Measurements from ENCODE around the gene LAMA3. TPM values are rescaled to one million over a fixed set of nuclear protein-coding genes. Genes with fewer than 3 reads are reported as not detected.

Gene LAMA3
- total and polyA plus RNA-seq, 10 donors = 1.3 to 7.1 (median 3.0) TPM

- peak; percentile 42 for DNase-seq
- 64 to 76% (median 71%) methylated on average over 4 of the region's 4 CpGs for WGBS, 5 donors
- H3K4me3 ChIP-seq = no peak overlapping the region
- H3K27ac ChIP-seq = peak overlapping the region in 2 of 8 donors; percentile 14 to 27
- no peaks in the 10 kb centered on the region for H3K9me3 ChIP-seq
- H3K4me1 ChIP-seq = peaks cover 0 to 11% (median 7%) of the 10 kb centered on the region in 6 donors
- H3K27me3 ChIP-seq (replicated peaks in 1 of 7) = no peaks in the 10 kb centered on the region
- intact Hi-C loops (cut with DNase I; ENCODE audit: low total_unique reads) = no loop called here
- H3K36me3 ChIP-seq = no peaks in the 10 kb centered on the region
- TF ChIP-seq CTCF (IDR thresholded peaks at IDR 0.05 in 8 of 11, conservative IDR thresholded peaks at IDR 0.05 in 3 of 11) (no peak), POLR2AphosphoS5 (IDR thresholded peaks at IDR 0.05) (no peak)
Measured at GRCh38 chr18:23826850-23827620, 137.8 kb downstream of the LAMA3 start.

GRCh38 chr18:23827681-23828080 lies 138.4 kb downstream of the LAMA3 start:
- WGBS, 5 donors = 92 to 95% (median 94%) methylated on average over 4 of the region's 4 CpGs
- H3K27ac ChIP-seq = no peak overlapping the region

GRCh38 chr18:23828426-23828825 lies 139.2 kb downstream of the LAMA3 start:
- intact Hi-C loops (cut with DNase I; ENCODE audit: low total_unique reads) = no loop called here
- H3K27ac ChIP-seq = no peak overlapping the region
- no peaks in the 10 kb centered on the region for H3K27me3 ChIP-seq (replicated peaks in 1 of 7)
- 15 to 22% (median 19%) methylated on average over 3 of the region's 3 CpGs for WGBS, 5 donors
- no peak for TF ChIP-seq POLR2A (IDR thresholded peaks at IDR 0.05)
- TF ChIP-seq POLR2AphosphoS5 (IDR thresholded peaks at IDR 0.05) = no peak
- TF ChIP-seq CTCF (IDR thresholded peaks at IDR 0.05 in 8 of 11, conservative IDR thresholded peaks at IDR 0.05 in 3 of 11) = no peak
- H3K36me3 ChIP-seq = no peaks in the 10 kb centered on the region
- no peak for DNase-seq
- no peak overlapping the region for H3K4me3 ChIP-seq
- no peaks in the 10 kb centered on the region for H3K9me3 ChIP-seq
- peaks cover 0 to 11% (median 7%) of the 10 kb centered on the region in 6 donors for H3K4me1 ChIP-seq

More at GRCh38 chr18:23827681-23828080, 138.4 kb downstream of the LAMA3 start:
- Histone ChIP-seq H3K4me1 (peaks cover 0 to 11% (median 7%) of the 10 kb centered on the region in 6 donors), H3K9me3 (no peaks in the 10 kb centered on the region), H3K36me3 (no peaks in the 10 kb centered on the region), H3K27me3 (replicated peaks in 1 of 7) (no peaks in the 10 kb centered on the region), H3K4me3 (no peak overlapping the region)
- intact Hi-C loops (cut with DNase I; ENCODE audit: low total_unique reads) = no loop called here
- TF ChIP-seq POLR2AphosphoS5 (IDR thresholded peaks at IDR 0.05) (no peak), CTCF (IDR thresholded peaks at IDR 0.05 in 8 of 11, conservative IDR thresholded peaks at IDR 0.05 in 3 of 11) (no peak), POLR2A (IDR thresholded peaks at IDR 0.05) (no peak)
- DNase-seq = no peak

- intact Hi-C loops (cut with DNase I; ENCODE audit: low total_unique reads) = no loop called here
- no peak for TF ChIP-seq POLR2AphosphoS5 (IDR thresholded peaks at IDR 0.05)
- TF ChIP-seq POLR2A (IDR thresholded peaks at IDR 0.05) = no peak
- no peak for TF ChIP-seq CTCF (IDR thresholded peaks at IDR 0.05 in 8 of 11, conservative IDR thresholded peaks at IDR 0.05 in 3 of 11)
- peaks cover 0 to 17% (median 8%) of the 10 kb centered on the region in 6 donors for H3K4me1 ChIP-seq
- H3K36me3 ChIP-seq = no peaks in the 10 kb centered on the region
- H3K9me3 ChIP-seq = no peaks in the 10 kb centered on the region
- H3K4me3 ChIP-seq = no peak overlapping the region
- H3K27ac ChIP-seq = no peak overlapping the region
- H3K27me3 ChIP-seq (replicated peaks in 1 of 7) = no peaks in the 10 kb centered on the region
- DNase-seq = no peak
- WGBS, 5 donors = 84 to 95% (median 86%) methylated on average over 3 of the region's 3 CpGs
Measured at GRCh38 chr18:23832911-23833310, 143.7 kb downstream of the LAMA3 start.

Measured in spleen (tissue), 11 donors.